ENCODE data around the gene GSG1L. TPM values are rescaled to one million over a fixed set of nuclear protein-coding genes. Genes with fewer than 3 reads are reported as not detected.

Gene GSG1L
- total and polyA plus RNA-seq, 2 experiments from 2014 or later = not detected

DNA sequence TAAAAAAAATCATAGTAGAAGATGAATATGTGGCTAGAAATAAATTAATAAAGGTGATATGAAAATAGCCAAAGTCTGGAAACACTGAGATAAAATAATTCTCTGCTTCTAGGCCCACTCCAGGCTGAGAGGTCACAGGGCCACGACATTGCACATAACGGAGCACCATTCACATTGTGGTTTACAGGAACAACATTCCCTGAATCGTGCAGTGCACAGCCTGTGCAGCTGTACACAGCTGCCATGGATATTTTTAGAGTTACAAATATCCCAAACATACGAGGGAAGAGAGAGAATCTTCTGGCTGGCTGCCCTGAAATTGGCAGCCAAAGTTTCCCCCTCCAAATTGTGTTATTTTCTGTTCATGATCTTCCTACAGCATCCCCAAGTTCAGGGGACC is 68.8 kb downstream of the GSG1L start:
- WGBS (ENCODE audit: low lambda C conversion rate, missing lambda C conversion rate) = 84% methylated on average over 4 of the region's 4 CpGs
- Histone ChIP-seq H3K9me3 (ENCODE audit: low read depth) (no peaks in the 10 kb centered on the region), H3K4me1 (ENCODE audit: insufficient read depth) (no peaks in the 10 kb centered on the region), H3K4me2 (no peak overlapping the region), H2AFZ (no peak overlapping the region), H3K4me3 (no peak overlapping the region), H3K27ac (no peak overlapping the region), H3K36me3 (replicated peaks; ENCODE audit: insufficient read depth, low read depth) (no peaks in the 10 kb centered on the region), H3K9me2 (replicated peaks; ENCODE audit: insufficient read depth) (no peaks in the 10 kb centered on the region), H3K27me3 (no peaks in the 10 kb centered on the region), H3K79me2 (no peaks in the 10 kb centered on the region), H4K20me1 (ENCODE audit: insufficient read depth, poor library complexity, severe bottlenecking) (no peaks in the 10 kb centered on the region)
- TF ChIP-seq EZH2 (IDR thresholded peaks at IDR 0.05; ENCODE audit: borderline replicate concordance) = no peak
- no peak for TF ChIP-seq EZH2phosphoT487 (IDR thresholded peaks at IDR 0.05; ENCODE audit: low read depth, severe bottlenecking, unreplicated experiment)
- TF ChIP-seq, protein P1, sequence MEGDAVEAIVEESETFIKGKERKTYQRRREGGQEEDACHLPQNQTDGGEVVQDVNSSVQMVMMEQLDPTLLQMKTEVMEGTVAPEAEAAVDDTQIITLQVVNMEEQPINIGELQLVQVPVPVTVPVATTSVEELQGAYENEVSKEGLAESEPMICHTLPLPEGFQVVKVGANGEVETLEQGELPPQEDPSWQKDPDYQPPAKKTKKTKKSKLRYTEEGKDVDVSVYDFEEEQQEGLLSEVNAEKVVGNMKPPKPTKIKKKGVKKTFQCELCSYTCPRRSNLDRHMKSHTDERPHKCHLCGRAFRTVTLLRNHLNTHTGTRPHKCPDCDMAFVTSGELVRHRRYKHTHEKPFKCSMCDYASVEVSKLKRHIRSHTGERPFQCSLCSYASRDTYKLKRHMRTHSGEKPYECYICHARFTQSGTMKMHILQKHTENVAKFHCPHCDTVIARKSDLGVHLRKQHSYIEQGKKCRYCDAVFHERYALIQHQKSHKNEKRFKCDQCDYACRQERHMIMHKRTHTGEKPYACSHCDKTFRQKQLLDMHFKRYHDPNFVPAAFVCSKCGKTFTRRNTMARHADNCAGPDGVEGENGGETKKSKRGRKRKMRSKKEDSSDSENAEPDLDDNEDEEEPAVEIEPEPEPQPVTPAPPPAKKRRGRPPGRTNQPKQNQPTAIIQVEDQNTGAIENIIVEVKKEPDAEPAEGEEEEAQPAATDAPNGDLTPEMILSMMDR (IDR thresholded peaks at IDR 0.05; ENCODE audit: poor library complexity) = no peak
- DNase-seq (ENCODE audit: low spot score) = no peak

DNA sequence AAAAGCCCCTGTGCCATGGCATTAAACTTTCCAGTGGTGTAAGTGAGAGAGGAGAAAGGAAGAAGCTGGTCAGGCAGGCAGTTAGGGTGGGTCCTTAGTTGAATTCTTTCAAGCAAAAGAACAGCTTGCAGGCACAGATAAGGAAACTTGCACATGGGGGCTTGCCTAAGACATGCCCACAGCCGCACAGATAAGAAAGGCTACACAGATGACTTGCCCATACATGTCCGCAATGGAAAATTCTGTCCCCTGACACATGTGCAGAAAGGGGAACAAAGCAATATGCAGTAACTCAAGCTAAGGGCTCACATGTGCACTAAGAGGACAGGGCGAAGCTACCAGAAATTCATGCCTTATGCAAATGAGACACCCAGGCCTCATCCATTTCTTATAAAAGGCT is 69.9 kb downstream of the GSG1L start:
- H3K4me3 ChIP-seq = no peak overlapping the region
- H3K27me3 ChIP-seq = no peaks in the 10 kb centered on the region
- WGBS (ENCODE audit: low lambda C conversion rate, missing lambda C conversion rate) = 61% methylated on average over 3 of the region's 3 CpGs
- no peaks in the 10 kb centered on the region for H4K20me1 ChIP-seq (ENCODE audit: insufficient read depth, poor library complexity, severe bottlenecking)
- no peak overlapping the region for H3K4me2 ChIP-seq
- H3K36me3 ChIP-seq (replicated peaks; ENCODE audit: insufficient read depth, low read depth) = no peaks in the 10 kb centered on the region
- no peaks in the 10 kb centered on the region for H3K4me1 ChIP-seq (ENCODE audit: insufficient read depth)
- H3K27ac ChIP-seq = no peak overlapping the region
- no peak for DNase-seq (ENCODE audit: low spot score)
- no peaks in the 10 kb centered on the region for H3K79me2 ChIP-seq
- TF ChIP-seq EZH2phosphoT487 (IDR thresholded peaks at IDR 0.05; ENCODE audit: low read depth, severe bottlenecking, unreplicated experiment) = no peak
- TF ChIP-seq EZH2 (IDR thresholded peaks at IDR 0.05; ENCODE audit: borderline replicate concordance) = no peak
- TF ChIP-seq, protein P1 (IDR thresholded peaks at IDR 0.05; ENCODE audit: poor library complexity) = no peak
- no peaks in the 10 kb centered on the region for H3K9me2 ChIP-seq (replicated peaks; ENCODE audit: insufficient read depth)
- H2AFZ ChIP-seq = no peak overlapping the region
- no peaks in the 10 kb centered on the region for H3K9me3 ChIP-seq (ENCODE audit: low read depth)

DNA sequence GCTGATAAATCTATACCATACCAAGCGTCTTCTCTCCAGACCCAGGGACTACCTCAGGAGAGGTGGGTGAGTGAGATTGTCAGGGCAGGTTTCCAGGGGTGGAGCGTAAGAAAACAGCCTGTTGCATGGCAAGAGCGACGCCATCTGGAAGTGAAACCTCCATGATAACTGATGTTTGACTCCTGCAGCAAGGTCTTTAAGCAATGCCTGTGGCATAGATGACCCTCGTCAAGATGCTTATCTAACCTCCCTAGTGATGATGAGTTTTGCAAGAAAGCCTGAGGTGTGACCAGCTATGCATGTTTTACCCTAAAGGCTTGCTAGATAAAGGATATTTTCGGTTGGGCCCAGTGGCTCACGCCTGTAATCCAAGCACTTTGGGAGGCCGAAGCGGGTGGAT is 71.6 kb downstream of the GSG1L start:
- Histone ChIP-seq H3K4me3 (no peak overlapping the region), H3K27ac (no peak overlapping the region)
- no peak for TF ChIP-seq EZH2 (IDR thresholded peaks at IDR 0.05; ENCODE audit: borderline replicate concordance)
- TF ChIP-seq, protein P1 (IDR thresholded peaks at IDR 0.05; ENCODE audit: poor library complexity) = no peak
- TF ChIP-seq EZH2phosphoT487 (IDR thresholded peaks at IDR 0.05; ENCODE audit: low read depth, severe bottlenecking, unreplicated experiment) = no peak

DNA sequence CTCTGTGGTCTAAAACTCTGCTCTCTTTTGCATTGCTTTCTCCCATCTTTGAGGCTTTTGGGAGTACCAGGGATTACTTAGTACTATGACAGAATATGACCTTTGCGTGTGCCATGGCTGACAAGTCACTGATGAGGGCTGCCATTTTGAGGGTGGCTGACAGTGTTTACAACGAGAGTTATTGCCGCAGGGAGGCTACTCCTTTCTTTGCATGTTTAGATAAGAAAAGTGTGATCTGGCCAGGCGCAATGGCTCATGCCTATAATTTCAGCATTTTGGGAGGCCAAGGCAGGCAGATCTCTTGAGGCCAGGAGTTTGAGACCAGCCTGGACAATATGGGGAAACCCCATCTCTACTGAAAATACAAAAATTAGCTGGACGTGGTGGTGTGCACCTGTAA is 77.5 kb downstream of the GSG1L start:
- DNase-seq (ENCODE audit: low spot score) = no peak
- H3K9me2 ChIP-seq (replicated peaks; ENCODE audit: insufficient read depth) = no peaks in the 10 kb centered on the region
- TF ChIP-seq, protein P1 (IDR thresholded peaks at IDR 0.05; ENCODE audit: poor library complexity) = no peak
- TF ChIP-seq EZH2 (IDR thresholded peaks at IDR 0.05; ENCODE audit: borderline replicate concordance) (no peak), EZH2phosphoT487 (IDR thresholded peaks at IDR 0.05; ENCODE audit: low read depth, severe bottlenecking, unreplicated experiment) (no peak)
- H4K20me1 ChIP-seq (ENCODE audit: insufficient read depth, poor library complexity, severe bottlenecking) = no peaks in the 10 kb centered on the region
- H3K27ac ChIP-seq = no peak overlapping the region
- no peaks in the 10 kb centered on the region for H3K27me3 ChIP-seq
- no peaks in the 10 kb centered on the region for H3K36me3 ChIP-seq (replicated peaks; ENCODE audit: insufficient read depth, low read depth)
- WGBS (ENCODE audit: low lambda C conversion rate, missing lambda C conversion rate) = 88% methylated on average over 5 of the region's 5 CpGs
- no peaks in the 10 kb centered on the region for H3K9me3 ChIP-seq (ENCODE audit: low read depth)
- H3K4me1 ChIP-seq (ENCODE audit: insufficient read depth) = no peaks in the 10 kb centered on the region
- H3K4me3 ChIP-seq = no peak overlapping the region
- no peaks in the 10 kb centered on the region for H3K79me2 ChIP-seq
- no peak overlapping the region for H3K4me2 ChIP-seq
- H2AFZ ChIP-seq = no peak overlapping the region

More for the DNA sequence above, 71.6 kb downstream of the GSG1L start:
- Histone ChIP-seq H3K4me1 (ENCODE audit: insufficient read depth) (no peaks in the 10 kb centered on the region), H3K9me2 (replicated peaks; ENCODE audit: insufficient read depth) (no peaks in the 10 kb centered on the region), H3K9me3 (ENCODE audit: low read depth) (no peaks in the 10 kb centered on the region), H3K36me3 (replicated peaks; ENCODE audit: insufficient read depth, low read depth) (no peaks in the 10 kb centered on the region), H3K79me2 (no peaks in the 10 kb centered on the region), H2AFZ (no peak overlapping the region), H4K20me1 (ENCODE audit: insufficient read depth, poor library complexity, severe bottlenecking) (no peaks in the 10 kb centered on the region), H3K4me2 (no peak overlapping the region), H3K27me3 (no peaks in the 10 kb centered on the region)
- no peak for DNase-seq (ENCODE audit: low spot score)
- WGBS (ENCODE audit: low lambda C conversion rate, missing lambda C conversion rate) = 78% methylated on average over 9 of the region's 9 CpGs
